SIG-M5 treated with dmso at 0.1 percent for 504 hours (cell line): ENCODE measurements around the gene ARHGEF7.

Source experiments
- DNase-seq: peaks from one replicate; lab custom pipeline; 2025; ENCODE audit not compliant: unreplicated experiment; lab: John Stamatoyannopoulos, UW

The ARHGEF7 gene

DNA sequence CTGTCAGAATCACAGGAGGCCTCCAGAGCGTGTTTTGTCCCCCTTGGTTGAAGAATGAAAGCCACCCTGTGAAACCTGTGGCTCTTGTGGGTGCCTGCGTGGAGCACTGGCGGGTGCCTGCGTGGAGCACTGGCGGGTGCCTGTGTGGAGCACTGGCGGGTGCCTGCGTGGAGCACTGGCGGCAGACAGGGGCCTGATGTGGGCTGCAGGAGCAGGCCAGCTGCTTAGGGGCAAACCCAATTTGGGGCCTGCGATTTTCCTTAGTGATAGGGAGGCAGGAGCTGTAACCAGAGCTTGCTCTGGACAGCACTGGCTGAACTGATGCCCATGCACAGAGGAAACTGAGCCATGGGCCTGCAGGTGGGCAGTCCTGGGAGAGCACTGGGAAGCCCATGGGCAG lies 24.3 kb downstream of the ARHGEF7 start:
- no peak for DNase-seq

DNA sequence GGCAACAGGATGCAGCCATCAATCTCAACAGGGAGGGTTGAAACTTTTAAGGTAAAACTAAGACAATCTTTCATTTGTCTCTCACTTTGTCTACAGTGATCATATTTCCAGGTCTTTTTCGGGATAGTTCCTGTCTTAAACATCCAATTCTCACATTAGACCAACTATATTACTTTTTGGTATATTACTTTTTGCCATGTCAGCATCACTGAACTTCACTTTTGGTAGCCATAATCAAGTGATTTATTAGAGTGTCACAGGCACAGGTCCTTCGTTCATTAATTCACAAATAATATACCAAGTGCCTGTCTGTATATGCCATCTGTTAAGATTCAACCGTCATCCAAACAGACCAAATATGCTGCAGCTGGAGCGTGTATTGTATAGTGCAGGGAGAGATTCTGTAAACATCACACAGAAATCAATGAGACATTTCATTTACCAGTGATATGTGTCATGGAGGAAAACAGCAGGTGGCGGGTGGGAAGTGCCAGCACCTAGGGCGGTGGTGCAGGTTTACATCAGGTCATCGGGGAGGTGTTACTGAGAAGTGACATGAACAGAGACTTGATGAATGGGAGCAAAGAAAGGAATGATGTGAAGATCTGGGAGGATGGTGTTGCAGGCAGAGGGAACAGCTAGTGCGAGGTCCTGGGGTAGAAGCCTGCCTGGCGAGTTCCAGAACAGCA lies 24.9 kb downstream of the ARHGEF7 start:
- no peak for DNase-seq

DNA sequence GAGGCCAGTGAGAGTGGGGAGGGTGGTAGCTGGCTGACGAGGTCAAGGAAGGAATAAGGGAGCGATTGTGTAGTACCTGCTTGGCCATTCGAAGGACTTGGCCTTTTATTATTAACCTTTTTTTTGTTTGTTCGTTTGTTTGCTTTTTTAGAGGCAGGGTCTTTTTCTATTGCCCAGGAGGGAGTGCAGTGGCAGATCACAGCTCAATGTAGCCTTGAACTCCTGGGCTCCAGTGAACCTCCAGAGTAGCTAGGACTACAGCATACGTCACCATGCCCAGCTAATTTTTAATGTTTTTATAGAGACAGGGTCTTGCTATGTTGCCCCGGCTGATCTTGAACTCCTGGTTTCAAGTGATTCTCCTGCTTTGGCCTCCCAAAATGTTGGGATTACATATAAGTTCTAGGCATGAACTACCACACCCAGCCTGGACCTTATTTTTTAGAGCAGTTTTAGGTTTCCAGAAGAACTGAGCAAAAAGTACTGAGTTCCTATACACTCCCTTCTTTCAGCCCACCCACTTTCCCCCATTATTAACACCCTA lies 25.5 kb downstream of the ARHGEF7 start:
- no peak for DNase-seq

DNA sequence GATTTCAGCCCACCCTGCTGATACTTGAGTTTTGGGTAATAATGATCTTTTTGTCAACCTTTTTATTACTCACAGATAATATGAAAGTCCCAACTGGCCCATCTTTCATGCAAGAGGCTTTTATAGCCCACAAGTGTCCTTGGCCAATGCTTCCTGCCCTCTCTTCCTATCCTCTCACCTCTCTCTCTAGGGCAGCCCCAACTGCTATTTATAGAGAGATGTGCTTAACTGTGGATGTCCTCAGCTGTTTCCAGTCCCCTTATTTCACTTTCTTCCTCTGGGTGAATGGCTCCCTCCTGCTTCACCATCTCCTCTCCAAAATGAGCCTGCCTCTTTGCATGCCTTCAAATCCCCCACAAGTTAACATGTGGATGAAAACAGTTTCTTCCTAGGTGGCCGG lies 27.4 kb downstream of the ARHGEF7 start:
- DNase-seq: no peak

DNA sequence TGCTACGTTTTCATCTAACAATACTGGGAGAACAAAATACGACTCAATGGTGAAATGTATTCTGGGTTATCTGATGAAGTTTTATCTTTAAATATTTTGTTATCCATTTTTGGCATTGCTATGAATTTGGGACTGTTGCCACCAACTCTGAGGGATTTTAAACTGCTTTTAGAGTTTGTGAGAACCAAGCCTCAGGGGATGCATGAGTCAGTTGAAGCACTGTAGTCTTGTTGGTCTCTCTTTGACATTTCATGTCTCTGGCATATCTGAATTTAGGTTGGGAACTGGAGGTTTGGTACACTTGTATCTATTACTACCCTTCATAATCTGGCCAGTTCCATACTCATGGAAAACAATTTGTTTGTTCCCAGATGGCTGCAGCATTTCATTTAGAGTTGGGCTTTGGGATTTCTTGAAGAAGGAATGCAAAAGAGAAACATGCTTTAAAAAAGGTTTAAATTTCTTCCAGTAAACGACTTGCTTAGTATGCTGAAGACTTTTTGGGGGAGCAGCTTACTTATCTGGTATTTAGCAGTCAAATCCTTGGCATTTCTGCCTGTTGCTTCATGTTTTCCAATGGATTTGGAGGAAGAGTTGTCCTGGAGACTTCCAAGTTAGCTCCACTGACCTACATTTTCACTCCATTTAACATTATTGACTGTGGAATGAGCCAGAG lies 28.9 kb downstream of the ARHGEF7 start:
- no peak for DNase-seq

DNA sequence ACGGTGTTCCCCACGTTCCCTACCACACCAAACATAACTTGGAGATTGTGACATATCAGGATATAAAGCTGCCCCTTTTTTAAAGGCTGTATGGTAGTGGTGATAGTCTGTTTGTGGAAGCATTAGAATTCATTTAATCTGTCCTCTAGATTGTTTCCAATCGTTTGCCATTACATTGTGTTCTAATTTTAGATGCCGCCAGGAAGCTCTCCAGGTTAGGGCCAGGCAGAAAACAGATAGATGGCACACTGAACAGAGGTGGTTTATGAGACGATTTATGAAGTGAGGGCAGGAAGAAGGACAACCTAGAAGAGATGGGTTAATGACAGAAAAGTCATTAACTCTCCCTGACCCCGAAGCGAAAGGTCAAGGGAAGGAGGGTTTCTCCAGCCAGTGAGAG lies 30.0 kb downstream of the ARHGEF7 start:
- DNase-seq: no peak

DNA sequence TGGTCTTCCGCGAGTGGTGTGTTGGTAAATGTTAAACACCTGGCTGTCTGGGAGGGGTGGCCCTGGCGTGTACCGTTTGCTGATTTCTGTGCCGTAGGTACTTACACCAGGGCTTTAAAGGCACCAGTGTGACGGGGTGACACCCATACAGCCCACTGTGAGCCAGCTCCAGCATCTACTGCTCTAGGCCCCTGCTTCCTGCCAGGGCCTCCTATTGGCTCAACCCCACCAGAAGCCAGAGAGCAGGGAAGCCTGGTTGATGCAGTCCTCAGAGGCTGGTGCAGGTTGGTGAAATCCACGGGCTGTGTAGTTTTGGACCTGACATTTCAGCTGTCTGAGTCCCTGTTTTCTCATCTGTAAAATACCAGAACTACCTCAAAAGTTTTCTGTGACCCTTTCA lies 30.4 kb downstream of the ARHGEF7 start:
- no peak for DNase-seq

DNA sequence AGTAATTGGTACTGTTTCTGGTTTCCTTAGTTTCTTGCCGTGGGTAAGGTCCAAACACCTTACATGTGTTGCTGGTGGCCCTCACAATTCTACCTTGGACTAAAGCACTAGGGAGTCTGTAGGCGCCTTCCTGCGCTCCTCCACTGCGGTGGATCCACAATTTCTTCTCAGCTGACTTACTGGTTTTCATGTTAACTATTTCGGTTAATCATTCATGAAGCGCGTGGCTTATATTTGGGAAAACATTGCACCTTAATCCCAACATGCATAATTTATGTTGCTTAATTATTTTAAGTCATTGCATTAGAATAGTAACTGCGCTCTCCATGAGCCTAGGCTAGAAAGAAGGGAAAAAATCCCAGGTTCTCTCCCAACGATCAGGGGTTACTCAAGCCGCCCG lies 37.7 kb downstream of the ARHGEF7 start:
- no peak for DNase-seq

DNA sequence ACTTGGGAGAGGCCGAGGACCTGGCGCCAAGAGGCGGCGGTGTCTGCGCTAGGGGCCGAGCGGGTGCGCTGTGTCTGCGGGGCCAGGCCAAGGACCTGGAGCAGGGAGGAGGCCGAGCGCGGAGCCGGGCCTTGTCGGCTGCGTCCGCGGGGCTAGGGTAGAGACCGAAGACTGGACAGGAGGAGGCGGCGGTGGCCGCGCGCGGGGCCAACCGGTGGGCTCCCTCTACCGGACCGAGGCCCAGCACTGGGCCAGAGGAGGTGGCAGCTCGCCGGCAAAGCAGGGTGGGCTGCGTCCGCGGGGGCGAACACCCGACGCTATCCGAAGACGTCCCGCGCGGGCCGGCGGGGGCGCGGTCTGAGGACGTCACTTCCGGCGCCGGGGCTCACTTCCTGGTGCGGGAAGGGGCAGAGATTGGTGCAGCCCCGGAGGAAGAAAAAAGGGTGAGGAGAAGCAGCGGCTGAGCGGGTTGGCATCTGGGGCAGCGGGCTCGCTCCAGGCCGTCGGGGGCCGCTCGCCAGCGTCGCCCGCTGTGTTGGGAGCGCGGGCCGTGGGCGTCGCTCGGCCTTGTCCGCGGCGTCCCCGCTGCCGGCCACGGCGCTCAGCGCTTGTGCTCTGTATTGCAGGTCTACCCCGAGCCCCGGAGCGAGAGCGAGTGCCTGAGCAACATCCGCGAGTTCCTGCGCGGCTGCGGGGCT lies 38.3 kb downstream of the ARHGEF7 start:
- DNase-seq: peak; percentile 86

DNA sequence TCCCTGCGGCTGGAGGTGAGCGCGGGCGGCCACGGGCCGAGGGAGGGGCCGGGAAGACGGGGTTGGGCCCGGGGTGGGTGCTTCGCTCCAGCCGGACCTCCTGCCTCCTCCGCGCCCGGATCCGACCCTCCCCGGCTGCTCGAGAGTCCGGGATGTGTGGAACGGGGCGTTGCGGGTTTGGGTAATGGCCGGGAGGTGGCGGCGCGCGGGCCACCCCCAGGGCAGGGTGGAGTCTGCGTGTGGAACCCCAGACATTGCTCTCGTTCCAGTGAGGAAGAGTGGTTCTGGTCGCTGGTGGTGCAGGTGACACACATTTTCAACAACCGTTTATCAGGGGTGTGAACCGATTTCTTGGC lies 38.8 kb downstream of the ARHGEF7 start:
- peak; percentile 40 for DNase-seq

DNA sequence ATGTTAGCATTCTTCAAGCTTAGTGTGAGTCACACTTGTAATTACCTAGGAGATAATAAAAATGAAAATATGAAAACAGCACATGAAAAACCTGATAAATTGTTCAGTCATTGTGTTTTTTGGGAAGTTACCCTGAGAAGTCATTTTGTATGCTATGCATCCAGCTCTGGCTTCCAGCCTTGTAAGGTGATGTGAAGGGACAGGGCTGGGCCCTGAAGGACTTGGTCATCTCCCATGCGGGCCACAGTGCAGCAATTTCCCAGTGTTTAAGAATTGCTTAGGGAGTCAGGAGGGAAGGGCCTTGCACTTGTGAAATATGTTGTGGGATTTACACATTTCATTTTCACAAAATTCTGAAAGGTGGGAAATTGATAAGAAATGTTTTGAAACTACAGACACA lies 41.3 kb downstream of the ARHGEF7 start:
- no peak for DNase-seq

DNA sequence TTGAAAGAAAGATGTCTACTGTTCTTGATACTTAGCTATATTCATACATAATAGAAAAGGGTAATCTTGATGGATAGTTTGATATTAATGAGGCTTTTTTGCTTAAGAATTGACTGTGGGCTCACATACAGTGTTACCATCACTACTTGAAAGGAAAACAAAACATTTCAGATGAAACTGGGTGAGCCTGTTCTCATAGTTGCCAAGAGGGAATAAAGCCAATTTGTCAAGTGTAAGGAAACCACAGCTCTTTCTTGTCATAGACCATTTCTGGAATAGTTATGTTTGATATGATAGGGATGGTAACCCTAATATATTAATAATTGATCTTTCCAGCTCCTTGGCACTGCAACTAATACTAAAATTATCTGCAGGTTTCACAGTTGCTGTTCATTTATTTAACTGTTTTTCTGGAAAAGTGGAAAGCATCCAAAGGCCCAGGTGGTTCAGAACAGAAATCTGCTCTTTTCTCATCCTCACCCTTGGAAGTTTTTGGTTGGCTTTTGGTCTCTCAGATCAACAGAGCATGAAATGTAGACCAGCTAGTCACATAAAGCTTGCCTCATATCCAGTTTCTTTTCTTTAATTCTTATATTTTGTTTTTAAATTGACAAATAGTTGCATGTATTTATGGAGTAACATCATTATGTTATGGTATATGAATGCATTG lies 43.2 kb downstream of the ARHGEF7 start:
- DNase-seq: no peak

DNA sequence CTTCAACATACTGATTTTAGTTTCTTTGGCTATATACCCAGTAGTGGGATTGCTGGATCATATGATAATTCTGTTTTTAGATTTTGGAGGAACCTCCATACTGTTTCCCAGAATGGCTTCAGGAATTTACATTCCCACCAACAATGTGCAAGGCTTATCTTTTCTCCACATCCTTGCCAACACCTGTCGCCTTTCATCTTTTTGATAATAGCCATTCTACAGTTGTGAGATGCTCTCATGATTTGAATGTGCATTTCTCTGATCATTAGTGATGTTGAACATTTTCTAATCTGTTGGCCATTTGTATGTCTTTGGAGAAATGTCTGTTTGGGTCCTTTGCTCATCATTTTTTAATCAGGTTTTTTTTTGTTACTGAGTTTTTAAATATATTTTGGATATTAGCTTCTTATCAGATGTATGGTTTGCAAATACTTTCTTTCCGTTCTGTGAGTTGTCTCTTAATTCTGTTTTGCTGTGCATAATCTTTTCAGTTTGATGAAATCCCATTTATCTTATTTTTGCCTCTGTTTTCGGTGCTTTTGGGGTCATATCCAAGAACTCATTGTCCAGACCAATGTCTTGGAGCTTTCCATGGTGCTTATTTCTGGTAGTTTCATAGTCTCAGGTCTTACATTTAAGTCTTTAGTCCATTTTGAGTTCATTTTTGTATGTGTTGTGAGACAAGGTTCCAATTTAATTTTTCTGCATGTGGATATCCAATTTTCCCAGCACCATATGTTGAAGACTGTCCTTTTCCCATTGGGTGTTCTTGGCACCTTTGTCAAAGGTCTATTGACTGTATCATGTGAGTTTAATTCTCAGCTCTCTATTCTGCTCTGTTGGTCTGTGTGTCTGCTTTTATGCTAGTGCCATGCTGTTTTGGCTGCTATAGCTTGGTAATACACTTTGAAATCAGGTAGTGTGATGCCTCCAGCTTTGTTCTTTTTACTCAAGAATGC lies 44.5 kb downstream of the ARHGEF7 start:
- no peak for DNase-seq

DNA sequence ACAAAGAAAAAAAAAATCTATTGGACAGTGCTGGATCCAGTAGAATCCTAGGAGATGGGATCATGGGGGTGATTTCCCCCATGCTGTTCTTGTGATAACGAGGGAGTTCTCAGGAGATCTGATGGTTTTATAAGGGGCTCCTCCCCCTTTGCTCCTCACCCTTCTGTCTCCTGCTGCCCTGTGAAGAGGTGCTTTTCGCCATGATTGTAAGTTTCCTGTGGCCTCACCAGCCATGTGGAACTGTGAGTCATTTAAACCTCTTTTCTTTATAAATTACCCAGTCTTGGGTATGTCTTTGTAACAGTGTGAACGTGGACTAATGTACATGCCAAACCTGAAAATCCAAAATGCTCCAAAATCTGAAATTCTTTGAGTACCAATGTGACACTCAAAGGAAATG lies 45.5 kb downstream of the ARHGEF7 start:
- DNase-seq: no peak

DNA sequence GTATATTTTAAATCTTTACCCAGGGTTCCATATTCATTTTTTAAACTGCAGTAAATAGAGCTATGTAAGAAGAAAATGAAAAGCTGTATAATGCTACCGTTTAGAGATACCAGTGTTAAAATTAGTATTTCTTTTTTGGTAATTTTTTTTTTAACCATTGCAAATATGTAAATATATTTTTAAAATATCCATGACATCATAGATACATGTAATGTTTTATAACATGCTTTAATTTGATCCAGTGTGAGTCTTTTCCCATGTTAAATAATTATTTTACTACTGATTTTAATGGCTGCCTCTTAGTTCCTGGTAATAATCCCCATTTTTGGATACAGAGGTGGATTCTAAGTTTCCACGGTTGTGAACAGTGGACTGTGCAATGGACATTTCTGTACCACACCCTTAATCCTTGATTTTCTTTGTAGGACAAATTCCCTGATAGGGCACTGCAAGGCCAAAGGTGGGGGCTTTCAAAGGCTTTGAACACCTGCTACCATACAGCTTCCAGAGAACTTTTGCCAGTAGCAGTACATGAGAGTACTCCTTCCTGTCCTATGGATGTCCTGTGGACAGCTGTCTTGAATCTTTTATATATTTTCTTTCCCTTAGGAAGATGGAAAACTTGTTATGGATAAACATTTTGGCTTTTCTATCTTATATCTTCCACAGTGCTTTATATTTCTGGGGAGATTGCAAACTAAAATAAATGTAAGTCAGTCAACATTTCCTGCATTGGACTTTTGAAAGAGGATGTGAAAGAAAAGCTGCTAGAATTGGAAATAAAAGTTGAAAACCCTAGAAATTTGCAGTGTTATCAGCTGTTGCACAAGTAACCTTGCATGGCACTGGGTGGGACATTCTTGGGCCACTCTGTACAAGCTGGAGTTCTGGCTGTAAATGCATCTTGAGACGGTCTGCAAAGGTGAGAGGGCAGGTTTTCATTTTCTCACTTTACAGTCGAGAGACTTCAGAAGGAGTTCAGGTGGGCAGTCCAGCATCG lies 46.8 kb downstream of the ARHGEF7 start:
- DNase-seq: peak; percentile 54

DNA sequence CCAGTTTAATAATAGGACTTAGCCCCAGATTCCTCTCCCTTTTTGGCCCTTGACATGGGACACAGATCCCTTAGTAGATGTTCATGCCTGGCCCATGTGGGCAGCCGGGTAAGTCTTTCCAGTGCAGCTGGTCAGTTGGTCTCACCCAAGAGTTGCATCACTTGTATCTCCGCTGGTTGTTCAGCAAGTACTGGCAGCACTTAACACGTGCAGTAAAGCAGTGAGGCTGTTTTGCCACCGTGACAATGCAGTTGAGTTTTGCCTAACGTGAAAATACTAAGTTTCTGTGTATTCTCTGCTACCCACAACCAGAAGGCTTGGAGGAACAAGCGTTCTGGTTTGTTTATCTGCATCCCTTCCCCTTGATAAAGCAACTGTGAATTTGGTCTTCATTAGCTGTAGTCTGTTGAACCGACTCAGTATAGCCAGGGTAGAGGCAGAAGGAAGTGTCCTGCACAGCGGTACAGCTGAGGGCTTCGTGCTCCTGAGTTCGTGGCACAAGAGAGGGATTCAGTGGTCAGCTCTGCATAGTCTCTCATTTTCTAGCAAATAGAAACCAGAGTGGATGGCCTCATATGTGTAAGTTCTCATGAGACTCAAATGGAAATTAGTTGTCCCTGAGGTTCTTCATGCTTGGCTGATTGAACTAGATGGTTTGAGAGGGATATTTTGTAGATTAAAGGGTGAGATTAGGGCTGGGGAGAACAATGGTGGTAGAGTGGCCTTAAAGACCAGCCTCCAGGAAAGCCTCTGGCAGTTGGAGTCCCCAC lies 50.3 kb downstream of the ARHGEF7 start:
- DNase-seq: no peak

DNA sequence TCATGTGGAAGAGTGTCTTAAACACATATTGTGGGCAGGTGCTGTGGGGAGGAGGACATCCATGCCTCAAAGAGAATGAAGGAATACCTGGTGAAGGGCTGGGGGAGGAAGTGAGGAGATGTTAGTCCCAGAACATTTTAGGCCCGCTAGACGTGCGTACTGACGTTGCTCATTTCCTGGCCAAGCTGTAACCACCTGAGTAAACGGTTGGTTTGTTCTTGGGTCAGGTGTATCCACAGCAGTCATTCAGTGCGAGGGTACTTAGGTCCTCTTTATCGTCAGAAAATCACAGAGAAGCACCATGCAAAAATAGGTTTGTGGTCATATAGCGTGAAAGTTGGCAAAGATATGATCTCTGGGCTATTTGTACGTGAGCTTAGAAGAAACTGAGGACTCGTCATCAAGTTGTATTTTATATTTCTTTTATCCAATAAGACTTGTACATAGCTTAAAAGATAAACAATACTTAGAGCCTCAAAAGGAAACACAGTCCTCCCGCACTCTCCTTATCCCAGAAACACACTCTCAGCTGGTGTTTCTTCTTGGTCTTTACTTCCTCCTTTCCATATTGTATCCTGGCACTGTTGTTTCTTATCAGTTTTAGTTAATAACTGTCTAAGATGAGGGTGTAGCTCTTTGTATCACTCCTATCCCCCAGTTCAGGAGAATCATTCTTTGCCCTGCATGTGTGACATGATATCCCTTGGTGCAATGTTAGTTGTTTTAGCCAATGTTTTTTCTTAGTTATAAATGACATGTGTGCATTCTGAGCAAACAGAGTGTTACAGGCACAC lies 52.0 kb downstream of the ARHGEF7 start:
- no peak for DNase-seq

DNA sequence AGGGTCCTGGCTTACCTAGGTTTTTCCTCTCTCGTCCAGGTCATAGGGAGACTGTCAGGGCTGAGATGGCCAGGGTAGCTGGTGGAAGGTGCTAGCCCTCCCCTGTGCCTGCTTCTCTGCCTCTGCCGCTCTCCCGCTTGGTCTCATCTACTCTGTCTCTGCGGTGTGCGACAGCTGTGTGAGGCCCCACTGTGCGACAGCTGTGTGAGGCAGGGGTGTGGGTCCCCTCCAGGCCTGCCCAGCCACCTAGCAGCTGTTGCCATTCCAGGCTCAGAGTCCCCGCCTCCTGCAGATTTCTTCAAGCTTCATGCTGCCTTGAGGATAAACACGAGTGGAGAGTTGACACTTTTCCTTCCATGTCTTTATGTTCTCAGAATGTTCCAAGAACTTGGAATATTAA lies 53.0 kb downstream of the ARHGEF7 start:
- no peak for DNase-seq
